Activated naive CD4-positive, alpha-beta T cell treated with anti-CD3 and anti-CD28 coated beads, Interleukin-2, amount 50 U/mL, for 24 hours (primary cell): ENCODE measurements around the gene KCTD19.

Experiments
- H3K27ac Mint-ChIP-seq: one replicate; pipeline ENCODE4 v1.8.0; 2021; ENCODE audit warnings: mild to moderate bottlenecking, mixed read lengths
- H3K27me3 Mint-ChIP-seq: one replicate; pipeline ENCODE4 v1.8.0; 2021; ENCODE audit warnings: mixed read lengths
- H3K36me3 Mint-ChIP-seq: one replicate; pipeline ENCODE4 v1.8.0; 2021; ENCODE audit warnings: mixed read lengths
- H3K4me1 Mint-ChIP-seq: one replicate; pipeline ENCODE4 v1.8.0; 2021; ENCODE audit warnings: mixed read lengths
- H3K4me3 Mint-ChIP-seq: one replicate; pipeline ENCODE4 v1.8.0; 2021; ENCODE audit warnings: mild to moderate bottlenecking, mixed read lengths
- H3K9me3 Mint-ChIP-seq: one replicate; pipeline ENCODE4 v1.8.0; 2021; ENCODE audit warnings: mixed read lengths

Gene KCTD19

GRCh38 chr16:67263201-67263600 lies 63.3 kb downstream of the KCTD19 start:
- H3K4me3 Mint-ChIP-seq, result no peak overlapping the region

GRCh38 chr16:67260426-67261063 lies 66.0 kb downstream of the KCTD19 start:
- H3K36me3 Mint-ChIP-seq, result no peaks in the 10 kb centered on the region
- H3K27ac Mint-ChIP-seq, result peak overlapping the region; percentile 43
- no peaks in the 10 kb centered on the region for H3K9me3 Mint-ChIP-seq
- peaks cover 7% of the 10 kb centered on the region for H3K27me3 Mint-ChIP-seq
- no peaks in the 10 kb centered on the region for H3K4me1 Mint-ChIP-seq
- no peak overlapping the region for H3K4me3 Mint-ChIP-seq

More at GRCh38 chr16:67263201-67263600, 63.3 kb downstream of the KCTD19 start:
- H3K36me3 Mint-ChIP-seq, result no peaks in the 10 kb centered on the region
- no peaks in the 10 kb centered on the region for H3K9me3 Mint-ChIP-seq
- H3K27me3 Mint-ChIP-seq, result peaks cover 4% of the 10 kb centered on the region
- H3K4me1 Mint-ChIP-seq, result no peaks in the 10 kb centered on the region
- no peak overlapping the region for H3K27ac Mint-ChIP-seq

- H3K27me3 Mint-ChIP-seq, result peaks cover 9% of the 10 kb centered on the region
- H3K27ac Mint-ChIP-seq, result no peak overlapping the region
- no peaks in the 10 kb centered on the region for H3K36me3 Mint-ChIP-seq
- H3K9me3 Mint-ChIP-seq, result no peaks in the 10 kb centered on the region
- H3K4me1 Mint-ChIP-seq, result no peaks in the 10 kb centered on the region
- no peak overlapping the region for H3K4me3 Mint-ChIP-seq
Observed at GRCh38 chr16:67259705-67260104, 66.8 kb downstream of the KCTD19 start.

GRCh38 chr16:67258161-67258835 lies 68.2 kb downstream of the KCTD19 start:
- no peaks in the 10 kb centered on the region for H3K36me3 Mint-ChIP-seq
- no peaks in the 10 kb centered on the region for H3K9me3 Mint-ChIP-seq
- H3K4me1 Mint-ChIP-seq, result no peaks in the 10 kb centered on the region
- H3K27me3 Mint-ChIP-seq, result peaks cover 7% of the 10 kb centered on the region
- no peak overlapping the region for H3K4me3 Mint-ChIP-seq
- H3K27ac Mint-ChIP-seq, result no peak overlapping the region

- H3K27me3 Mint-ChIP-seq, result peaks cover 4% of the 10 kb centered on the region
- no peak overlapping the region for H3K4me3 Mint-ChIP-seq
- no peaks in the 10 kb centered on the region for H3K9me3 Mint-ChIP-seq
- no peak overlapping the region for H3K27ac Mint-ChIP-seq
- H3K36me3 Mint-ChIP-seq, result no peaks in the 10 kb centered on the region
- H3K4me1 Mint-ChIP-seq, result no peaks in the 10 kb centered on the region
Observed at GRCh38 chr16:67257486-67258160, 68.9 kb downstream of the KCTD19 start.

GRCh38 chr16:67256701-67257230 lies 69.8 kb downstream of the KCTD19 start:
- Mint-ChIP-seq H3K36me3 (no peaks in the 10 kb centered on the region), H3K27me3 (peaks cover 4% of the 10 kb centered on the region), H3K9me3 (no peaks in the 10 kb centered on the region), H3K4me1 (no peaks in the 10 kb centered on the region), H3K4me3 (no peak overlapping the region), H3K27ac (no peak overlapping the region)

GRCh38 chr16:67255553-67256221 lies 70.9 kb downstream of the KCTD19 start:
- peaks cover 4% of the 10 kb centered on the region for H3K27me3 Mint-ChIP-seq
- H3K27ac Mint-ChIP-seq, result no peak overlapping the region
- no peaks in the 10 kb centered on the region for H3K9me3 Mint-ChIP-seq
- no peaks in the 10 kb centered on the region for H3K36me3 Mint-ChIP-seq
- no peak overlapping the region for H3K4me3 Mint-ChIP-seq
- H3K4me1 Mint-ChIP-seq, result no peaks in the 10 kb centered on the region

- H3K27me3 Mint-ChIP-seq, result peaks cover 4% of the 10 kb centered on the region
- no peaks in the 10 kb centered on the region for H3K36me3 Mint-ChIP-seq
- peaks cover 3% of the 10 kb centered on the region for H3K4me1 Mint-ChIP-seq
- no peak overlapping the region for H3K27ac Mint-ChIP-seq
- no peaks in the 10 kb centered on the region for H3K9me3 Mint-ChIP-seq
- no peak overlapping the region for H3K4me3 Mint-ChIP-seq
Observed at GRCh38 chr16:67254801-67255552, 71.6 kb downstream of the KCTD19 start.

- H3K27ac Mint-ChIP-seq, result no peak overlapping the region
- H3K4me3 Mint-ChIP-seq, result no peak overlapping the region
- no peaks in the 10 kb centered on the region for H3K36me3 Mint-ChIP-seq
- peaks cover 16% of the 10 kb centered on the region for H3K4me1 Mint-ChIP-seq
- H3K9me3 Mint-ChIP-seq, result no peaks in the 10 kb centered on the region
- H3K27me3 Mint-ChIP-seq, result peaks cover 4% of the 10 kb centered on the region
Observed at GRCh38 chr16:67252609-67253497, 73.7 kb downstream of the KCTD19 start.

- H3K27ac Mint-ChIP-seq, result peak overlapping the region; percentile 86
- H3K27me3 Mint-ChIP-seq, result no peaks in the 10 kb centered on the region
- H3K9me3 Mint-ChIP-seq, result no peaks in the 10 kb centered on the region
- H3K36me3 Mint-ChIP-seq, result no peaks in the 10 kb centered on the region
- peaks cover 28% of the 10 kb centered on the region for H3K4me1 Mint-ChIP-seq
- H3K4me3 Mint-ChIP-seq, result peak overlapping the region; percentile 83
Observed at GRCh38 chr16:67250045-67250327, 76.6 kb downstream of the KCTD19 start.

- peaks cover 34% of the 10 kb centered on the region for H3K4me1 Mint-ChIP-seq
- H3K36me3 Mint-ChIP-seq, result no peaks in the 10 kb centered on the region
- peak overlapping the region; percentile 86 for H3K27ac Mint-ChIP-seq
- no peaks in the 10 kb centered on the region for H3K9me3 Mint-ChIP-seq
- H3K4me3 Mint-ChIP-seq, result peak overlapping the region; percentile 83
- H3K27me3 Mint-ChIP-seq, result no peaks in the 10 kb centered on the region
Observed at GRCh38 chr16:67249178-67250044, 77.1 kb downstream of the KCTD19 start.

GRCh38 chr16:67248401-67249177 lies 78.0 kb downstream of the KCTD19 start, which contains the start of gene SLC9A5:
SLC9A5 (plus strand) TSS chr16:67248979; CDS start chr16:67249015, 36 bp downstream.
- H3K9me3 Mint-ChIP-seq, result no peaks in the 10 kb centered on the region
- H3K4me1 Mint-ChIP-seq, result peaks cover 42% of the 10 kb centered on the region
- peak within 1 kb of the TSS; percentile 93 for H3K27ac Mint-ChIP-seq
- no peaks in the 10 kb centered on the region for H3K27me3 Mint-ChIP-seq
- peak within 1 kb of the TSS; percentile 93 for H3K4me3 Mint-ChIP-seq
- no peaks in the 10 kb centered on the region for H3K36me3 Mint-ChIP-seq

GRCh38 chr16:67248073-67248400 lies 78.5 kb downstream of the KCTD19 start:
- Mint-ChIP-seq H3K9me3 (no peaks in the 10 kb centered on the region), H3K27ac (peak overlapping the region; percentile 93), H3K4me1 (peaks cover 45% of the 10 kb centered on the region), H3K36me3 (no peaks in the 10 kb centered on the region), H3K4me3 (peak overlapping the region; percentile 93), H3K27me3 (no peaks in the 10 kb centered on the region)
